Ascending aorta (tissue), 2 donors: ENCODE measurements around the gene ART4. TPM values are rescaled to one million over a fixed set of nuclear protein-coding genes. Genes with fewer than 3 reads are reported as not detected.

Source experiments
- DNase-seq, 2 donors: peaks; one replicate each; pipeline ENCODE4 v3.0.0-alpha.2; 2019; ENCODE audit warnings: low spot score in 2 of 2
- H3K27ac ChIP-seq, 2 donors: fragments of 200-600 bp; sonication (generic); one replicate each; pipeline ENCODE4 v1.5.1; 2016 to 2017; ENCODE audit warnings: mild to moderate bottlenecking in 1 of 2
- H3K27me3 ChIP-seq: fragments of 200-600 bp; sonication (generic); one replicate; pipeline ENCODE4 v1.5.1; 2017
- H3K36me3 ChIP-seq, 2 donors: fragments of 200-600 bp; sonication (generic); one replicate each; pipeline ENCODE4 v1.5.1; 2016
- H3K4me1 ChIP-seq, 2 donors: fragments of 200-600 bp; sonication (generic); one replicate each; pipeline ENCODE4 v1.5.1; 2016 to 2017; ENCODE audit warnings: mild to moderate bottlenecking in 1 of 2
- H3K4me3 ChIP-seq, 2 donors: fragments of 200-600 bp; sonication (generic); one replicate each; pipeline ENCODE4 v1.5.1; 2016 to 2017; ENCODE audit warnings: mild to moderate bottlenecking in 1 of 2
- H3K9me3 ChIP-seq, 2 donors: fragments of 200-600 bp; sonication (generic); one replicate each; pipeline ENCODE4 v1.5.1; 2016
- CTCF ChIP-seq, 3 experiments: fragments of 200-600 bp in 2 of 3; fragments of 450-650 bp in 1 of 3; sonication (generic) in 2 of 3; IDR thresholded peaks; one replicate each; pipeline ENCODE4 v1.5.1; 2016 to 2019; ENCODE audit warnings: antibody characterized with exemption in 3 of 3, mild to moderate bottlenecking in 1 of 3, moderate library complexity in 1 of 3
- intact Hi-C: fragments of 100-400 bp; cut with DNase I; formaldehyde crosslinking; loops from one replicate; pipeline ENCODE4 v1.15.1; 2023
- total RNA-seq: library from RNA; depleted of rRNA; stranded (reverse); fragments of >200 nt; gene quantifications from one replicate; pipeline ENCODE4 v1.1.0, GENCODE V29; 2016

Gene ART4
- total RNA-seq, 1 donor from 2014 or later: 40.4 TPM

GRCh38 chr12:14828892-14829291 is 14.4 kb downstream of the ART4 start:
- no peaks in the 10 kb centered on the region for H3K4me1 ChIP-seq
- no peak overlapping the region for H3K4me3 ChIP-seq
- intact Hi-C loops: no loop called here
- no peak overlapping the region for H3K27ac ChIP-seq
- TF ChIP-seq CTCF (IDR thresholded peaks at IDR 0.05): no peak
- H3K36me3 ChIP-seq: no peaks in the 10 kb centered on the region
- DNase-seq: no peak
- H3K27me3 ChIP-seq: no peaks in the 10 kb centered on the region
- no peaks in the 10 kb centered on the region for H3K9me3 ChIP-seq

- H3K36me3 ChIP-seq: no peaks in the 10 kb centered on the region
- H3K9me3 ChIP-seq: no peaks in the 10 kb centered on the region
- no peak overlapping the region for H3K4me3 ChIP-seq
- H3K4me1 ChIP-seq: no peaks in the 10 kb centered on the region
- H3K27ac ChIP-seq: peak overlapping the region; percentile 36 to 59
- no peaks in the 10 kb centered on the region for H3K27me3 ChIP-seq
- no peak for TF ChIP-seq CTCF (IDR thresholded peaks at IDR 0.05)
- no peak for DNase-seq
- intact Hi-C loops: no loop called here
These were observed 16.3 kb downstream of the ART4 start for GRCh38 chr12:14827043-14827442.

GRCh38 chr12:14826491-14826890 is 16.8 kb downstream of the ART4 start:
- no peak for DNase-seq
- H3K4me3 ChIP-seq: no peak overlapping the region
- no peaks in the 10 kb centered on the region for H3K9me3 ChIP-seq
- peak overlapping the region; percentile 36 to 59 for H3K27ac ChIP-seq
- H3K4me1 ChIP-seq: no peaks in the 10 kb centered on the region
- no peak for TF ChIP-seq CTCF (IDR thresholded peaks at IDR 0.05)
- H3K36me3 ChIP-seq: no peaks in the 10 kb centered on the region
- H3K27me3 ChIP-seq: no peaks in the 10 kb centered on the region
- intact Hi-C loops: no loop called here

- Histone ChIP-seq H3K36me3 (no peaks in the 10 kb centered on the region), H3K27ac (no peak overlapping the region), H3K4me1 (no peaks in the 10 kb centered on the region), H3K4me3 (no peak overlapping the region), H3K27me3 (no peaks in the 10 kb centered on the region), H3K9me3 (no peaks in the 10 kb centered on the region)
- TF ChIP-seq CTCF (IDR thresholded peaks at IDR 0.05): no peak
- intact Hi-C loops: no loop called here
- DNase-seq: no peak
These were observed 18.1 kb downstream of the ART4 start for GRCh38 chr12:14825256-14825655.

- H3K27me3 ChIP-seq: no peaks in the 10 kb centered on the region
- H3K9me3 ChIP-seq: no peaks in the 10 kb centered on the region
- no peak for TF ChIP-seq CTCF (IDR thresholded peaks at IDR 0.05)
- no peaks in the 10 kb centered on the region for H3K4me1 ChIP-seq
- intact Hi-C loops: no loop called here
- H3K4me3 ChIP-seq: no peak overlapping the region
- no peak overlapping the region for H3K27ac ChIP-seq
- no peaks in the 10 kb centered on the region for H3K36me3 ChIP-seq
- DNase-seq: no peak
These were observed 19.2 kb downstream of the ART4 start for GRCh38 chr12:14824012-14824634.

- Histone ChIP-seq H3K4me3 (no peak within 1 kb of the TSS), H3K9me3 (no peaks in the 10 kb centered on the region), H3K36me3 (no peaks in the 10 kb centered on the region), H3K27ac (no peak within 1 kb of the TSS), H3K4me1 (no peaks in the 10 kb centered on the region), H3K27me3 (no peaks in the 10 kb centered on the region)
- TF ChIP-seq CTCF (IDR thresholded peaks at IDR 0.05): no peak
- DNase-seq: no peak
- intact Hi-C loops: no loop called here
These were observed 29.3 kb downstream of the ART4 start, which contains the start of gene SMCO3 for GRCh38 chr12:14814014-14814413. Gene SMCO3 (minus strand): TSS chr12:14814182. CDS start chr12:14806680, 7,502 bp downstream.
